SU-DHL-6 (cell line): ENCODE data around the gene CDH22.

Experiments
- H2AFZ ChIP-seq: fragments of 200-600 bp; sonication (generic); 2 replicates; pipeline ENCODE4 v1.6.1; 2014; ENCODE audit warnings: low read depth, mild to moderate bottlenecking, moderate library complexity, mixed read lengths, antibody characterized with exemption, low read length; ENCODE audit not compliant: severe bottlenecking
- H3F3A ChIP-seq: fragments of 200-600 bp; shearing (Covaris generic); 2 replicates; pipeline ENCODE4 v1.6.0; 2016; ENCODE audit warnings: antibody characterized with exemption, mild to moderate bottlenecking; ENCODE audit not compliant: insufficient read depth
- H3K27ac ChIP-seq: fragments of 200-600 bp; sonication (generic); 2 replicates; pipeline ENCODE4 v1.5.1; 2016; ENCODE audit warnings: low read depth, mild to moderate bottlenecking, low read length, moderate library complexity, mixed read lengths
- H3K27me3 ChIP-seq: fragments of 200-600 bp; sonication (generic), shearing (Covaris generic); 2 replicates; pipeline ENCODE4 v1.6.0; 2014; ENCODE audit warnings: mild to moderate bottlenecking, low read length
- H3K36me3 ChIP-seq: fragments of 200-600 bp; sonication (generic); 2 replicates; pipeline ENCODE4 v1.6.1; 2014; ENCODE audit warnings: mild to moderate bottlenecking, low read length, mixed read lengths
- H3K4me2 ChIP-seq: fragments of 300-600, 200-600 bp; shearing (Covaris generic), sonication (generic); 2 replicates; pipeline ENCODE4 v1.6.0; 2014; ENCODE audit warnings: low read length, low read depth, mild to moderate bottlenecking; ENCODE audit not compliant: poor library complexity, severe bottlenecking
- H3K4me3 ChIP-seq: fragments of 200-600 bp; sonication (generic); 2 replicates; pipeline ENCODE4 v1.5.1; 2014; ENCODE audit warnings: antibody characterized with exemption, low read length, mild to moderate bottlenecking, mixed read lengths; ENCODE audit not compliant: insufficient read depth, poor library complexity, severe bottlenecking
- H3K79me2 ChIP-seq: fragments of 200-600 bp; sonication (generic); 2 replicates; pipeline ENCODE4 v1.6.1; 2014; ENCODE audit warnings: mild to moderate bottlenecking, low read length, moderate library complexity; ENCODE audit not compliant: insufficient read depth
- H3K9ac ChIP-seq: fragments of 200-600 bp; sonication (generic); 2 replicates; pipeline ENCODE4 v1.7.0; 2014; ENCODE audit warnings: mild to moderate bottlenecking, low read length
- H3K9me2 ChIP-seq: fragments of 200-600 bp; sonication (generic); replicated peaks from 2 replicates; pipeline ENCODE4 v1.6.1; 2014; ENCODE audit warnings: low read length; ENCODE audit not compliant: insufficient read depth
- H3K9me3 ChIP-seq: fragments of 200-600 bp; sonication (generic); 2 replicates; pipeline ENCODE4 v1.6.1; 2014; ENCODE audit warnings: low read length, mixed read lengths; ENCODE audit not compliant: insufficient read depth
- H4K20me1 ChIP-seq: fragments of 200-600 bp; sonication (generic); 2 replicates; pipeline ENCODE4 v1.6.1; 2014; ENCODE audit warnings: low read depth, mild to moderate bottlenecking, antibody characterized with exemption, low read length, moderate library complexity, mixed read lengths
- EZH2phosphoT487 ChIP-seq: fragments of 200-600 bp; sonication (generic), shearing (Covaris generic); conservative IDR thresholded peaks from 2 replicates; pipeline ENCODE4 v1.6.1; 2018; ENCODE audit warnings: mild to moderate bottlenecking, antibody characterized with exemption, low read length, moderate library complexity, mixed read lengths
- TF ChIP-seq, protein P1 (sequence below): fragments of 200-600 bp; sonication (generic); IDR thresholded peaks from one replicate; pipeline ENCODE4 v1.5.1; 2017; ENCODE audit warnings: antibody characterized with exemption, mild to moderate bottlenecking, low read length, moderate library complexity; ENCODE audit not compliant: insufficient read depth, poor library complexity, severe bottlenecking

CDH22 gene

GRCh38 chr20:46325789-46326188 is 17.5 kb upstream of the CDH22 start:
- no peak overlapping the region for H3K27ac ChIP-seq
- no peaks in the 10 kb centered on the region for H3K79me2 ChIP-seq
- no peak overlapping the region for H3K4me2 ChIP-seq
- H4K20me1 ChIP-seq: no peaks in the 10 kb centered on the region
- H3F3A ChIP-seq: no peaks in the 10 kb centered on the region
- H3K4me3 ChIP-seq: no peak overlapping the region
- H3K27me3 ChIP-seq: no peaks in the 10 kb centered on the region
- H3K9ac ChIP-seq: no peak overlapping the region
- no peaks in the 10 kb centered on the region for H3K9me3 ChIP-seq
- H3K9me2 ChIP-seq: no peaks in the 10 kb centered on the region
- no peak overlapping the region for H2AFZ ChIP-seq
- H3K36me3 ChIP-seq: no peaks in the 10 kb centered on the region
- TF ChIP-seq, protein P1, sequence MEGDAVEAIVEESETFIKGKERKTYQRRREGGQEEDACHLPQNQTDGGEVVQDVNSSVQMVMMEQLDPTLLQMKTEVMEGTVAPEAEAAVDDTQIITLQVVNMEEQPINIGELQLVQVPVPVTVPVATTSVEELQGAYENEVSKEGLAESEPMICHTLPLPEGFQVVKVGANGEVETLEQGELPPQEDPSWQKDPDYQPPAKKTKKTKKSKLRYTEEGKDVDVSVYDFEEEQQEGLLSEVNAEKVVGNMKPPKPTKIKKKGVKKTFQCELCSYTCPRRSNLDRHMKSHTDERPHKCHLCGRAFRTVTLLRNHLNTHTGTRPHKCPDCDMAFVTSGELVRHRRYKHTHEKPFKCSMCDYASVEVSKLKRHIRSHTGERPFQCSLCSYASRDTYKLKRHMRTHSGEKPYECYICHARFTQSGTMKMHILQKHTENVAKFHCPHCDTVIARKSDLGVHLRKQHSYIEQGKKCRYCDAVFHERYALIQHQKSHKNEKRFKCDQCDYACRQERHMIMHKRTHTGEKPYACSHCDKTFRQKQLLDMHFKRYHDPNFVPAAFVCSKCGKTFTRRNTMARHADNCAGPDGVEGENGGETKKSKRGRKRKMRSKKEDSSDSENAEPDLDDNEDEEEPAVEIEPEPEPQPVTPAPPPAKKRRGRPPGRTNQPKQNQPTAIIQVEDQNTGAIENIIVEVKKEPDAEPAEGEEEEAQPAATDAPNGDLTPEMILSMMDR: no peak
- TF ChIP-seq EZH2phosphoT487: no peak

DNA sequence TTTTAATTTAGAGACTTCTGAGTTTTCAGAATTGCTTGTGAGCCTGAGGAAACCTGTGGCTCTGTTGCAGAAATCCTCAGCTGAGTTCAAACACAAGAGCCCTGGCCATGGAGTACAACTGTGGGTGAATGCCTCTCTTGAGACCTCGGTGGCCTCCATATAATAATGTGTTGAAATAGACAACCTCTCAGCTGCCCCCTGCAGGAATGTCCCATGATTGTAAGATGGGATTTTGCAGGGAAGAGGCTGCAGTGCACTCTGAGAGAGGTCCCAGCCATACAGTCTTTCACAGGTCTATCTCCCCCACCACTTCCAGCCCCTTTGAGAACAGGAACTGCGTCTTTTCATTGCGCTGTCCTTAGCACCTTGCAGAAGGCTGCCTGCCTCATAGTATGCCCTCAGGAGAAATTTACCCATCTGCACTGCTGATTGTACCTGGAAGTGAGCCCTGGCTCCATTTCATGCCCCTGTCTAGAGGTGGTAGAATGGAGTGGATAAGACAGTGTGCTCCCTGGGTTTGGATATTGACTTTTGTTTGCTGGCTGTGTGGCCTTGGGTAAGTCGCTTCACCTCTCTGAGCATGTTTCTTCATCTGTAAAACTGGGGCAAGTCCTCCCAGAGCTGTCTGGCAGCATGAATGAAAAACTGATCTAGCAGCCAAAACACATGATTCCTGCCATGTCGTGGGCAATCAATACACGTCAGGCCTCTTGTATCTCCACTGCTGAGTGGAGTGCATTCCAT is 16.8 kb upstream of the CDH22 start:
- H3K27me3 ChIP-seq: no peaks in the 10 kb centered on the region
- TF ChIP-seq, protein P1: no peak
- no peak for TF ChIP-seq EZH2phosphoT487

DNA sequence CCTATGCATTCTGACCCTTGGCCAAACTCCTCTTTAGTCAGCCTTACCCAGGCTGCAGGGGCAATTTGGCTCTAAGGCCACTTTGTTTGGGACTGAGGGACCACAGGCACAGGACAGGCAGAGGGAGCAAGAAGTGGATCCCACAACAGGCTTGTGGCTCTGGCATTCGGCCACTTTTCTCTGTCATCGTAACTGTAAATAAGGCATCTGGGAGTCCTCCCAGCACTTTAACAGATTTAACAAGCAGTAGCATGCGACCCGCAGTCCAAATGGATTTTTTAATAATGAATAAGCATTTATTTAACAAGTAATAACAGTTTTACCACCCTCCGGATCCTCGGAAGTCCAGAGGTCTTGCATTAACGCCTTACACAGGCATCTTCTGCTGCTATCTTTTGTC is 16.1 kb upstream of the CDH22 start:
- H3K9me2 ChIP-seq: no peaks in the 10 kb centered on the region
- no peaks in the 10 kb centered on the region for H3K9me3 ChIP-seq
- H3K27ac ChIP-seq: no peak overlapping the region
- no peak for TF ChIP-seq EZH2phosphoT487
- TF ChIP-seq, protein P1: no peak
- no peak overlapping the region for H3K4me3 ChIP-seq
- no peaks in the 10 kb centered on the region for H3K36me3 ChIP-seq
- H3K27me3 ChIP-seq: no peaks in the 10 kb centered on the region
- H3K79me2 ChIP-seq: no peaks in the 10 kb centered on the region
- no peak overlapping the region for H3K9ac ChIP-seq
- no peak overlapping the region for H3K4me2 ChIP-seq
- H2AFZ ChIP-seq: no peak overlapping the region
- no peaks in the 10 kb centered on the region for H3F3A ChIP-seq
- no peaks in the 10 kb centered on the region for H4K20me1 ChIP-seq

More for the DNA sequence above, 16.8 kb upstream of the CDH22 start:
- Histone ChIP-seq H3K79me2 (no peaks in the 10 kb centered on the region), H3K4me3 (no peak overlapping the region), H3K36me3 (no peaks in the 10 kb centered on the region), H3K9me2 (no peaks in the 10 kb centered on the region), H3K27ac (no peak overlapping the region), H3F3A (no peaks in the 10 kb centered on the region), H3K9ac (no peak overlapping the region), H2AFZ (no peak overlapping the region), H3K4me2 (no peak overlapping the region), H3K9me3 (no peaks in the 10 kb centered on the region), H4K20me1 (no peaks in the 10 kb centered on the region)
